ENCODE results near the gene DPYSL5. TPM values are rescaled to one million over a fixed set of nuclear protein-coding genes. Genes with fewer than 3 reads are reported as not detected.
A peak's percentile ranks its signal among the peaks of the same experiment; 100 is the strongest.

Gene DPYSL5
- polyA plus RNA-seq, 3 donors: not detected

GRCh38 chr2:26874514-26874913 lies 26.6 kb downstream of the DPYSL5 start:
- WGBS (ENCODE audit: insufficient coverage): no CpG with 5 or more reads among the region's 2 CpGs

GRCh38 chr2:26875065-26875634 lies 27.2 kb downstream of the DPYSL5 start:
- no peaks in the 10 kb centered on the region for H3K4me1 ChIP-seq (ENCODE audit: control insufficient read depth in 1 of 2, insufficient read depth in 2 of 2, low read length in 2 of 2)
- H3K36me3 ChIP-seq (replicated peaks in 1 of 2; ENCODE audit: control insufficient read depth in 1 of 2, insufficient read depth in 2 of 2, low read length in 2 of 2): no peaks in the 10 kb centered on the region
- Mint-ChIP-seq H3K4me1 (peaks cover under 1% of the 10 kb centered on the region), H3K36me3 (no peaks in the 10 kb centered on the region), H3K27me3 (ENCODE audit: low read depth in 3 of 3) (peaks cover 6 to 10% (median 9%) of the 10 kb centered on the region in 3 donors), H3K27ac (peak overlapping the region in 1 of 7 donors; percentile 46), H3K4me3 (no peak overlapping the region), H3K9me3 (peaks cover 0 to 2% (median 0%) of the 10 kb centered on the region in 7 donors)
- H3K9me3 ChIP-seq (replicated peaks in 1 of 2; ENCODE audit: control insufficient read depth in 1 of 2, insufficient read depth in 1 of 2, low read length in 2 of 2): no peaks in the 10 kb centered on the region
- intact Hi-C loops (cut with micrococcal nuclease): no loop called here
- no peak for TF ChIP-seq CTCF (IDR thresholded peaks at IDR 0.05)
- 92% methylated on average over 3 of the region's 4 CpGs for WGBS (ENCODE audit: insufficient coverage)
- no peak overlapping the region for H3K27ac ChIP-seq (ENCODE audit: low read depth in 1 of 2, low read length in 2 of 2)
- H3K27me3 ChIP-seq (ENCODE audit: control insufficient read depth in 2 of 2, insufficient read depth in 2 of 2, low read length in 2 of 2): no peaks in the 10 kb centered on the region
- no peak overlapping the region for H3K4me3 ChIP-seq (replicated peaks in 1 of 3; ENCODE audit: low read depth in 2 of 3, low read length in 3 of 3)
- no peak overlapping the region for H3K9ac ChIP-seq (ENCODE audit: insufficient read depth, low read length, poor library complexity, severe bottlenecking)
- H3K4me2 ChIP-seq (replicated peaks; ENCODE audit: extremely low read depth, low read length, poor library complexity, severe bottlenecking): no peak overlapping the region
- H2AFZ ChIP-seq (ENCODE audit: insufficient read depth, low read depth, low read length, poor library complexity, severe bottlenecking): no peak overlapping the region
- no peak for DNase-seq
- H3K79me2 ChIP-seq (ENCODE audit: insufficient read depth, low read length): no peaks in the 10 kb centered on the region
- H4K20me1 ChIP-seq (ENCODE audit: insufficient read depth, low read length): no peaks in the 10 kb centered on the region

More at GRCh38 chr2:26874514-26874913, 26.6 kb downstream of the DPYSL5 start:
- Mint-ChIP-seq H3K27ac (no peak overlapping the region), H3K4me1 (no peaks in the 10 kb centered on the region), H3K36me3 (no peaks in the 10 kb centered on the region), H3K27me3 (ENCODE audit: low read depth in 3 of 3) (peaks cover 6 to 16% (median 9%) of the 10 kb centered on the region in 3 donors), H3K4me3 (no peak overlapping the region), H3K9me3 (peaks cover 0 to 2% (median 0%) of the 10 kb centered on the region in 7 donors)
- Histone ChIP-seq H3K4me1 (ENCODE audit: control insufficient read depth in 1 of 2, insufficient read depth in 2 of 2, low read length in 2 of 2) (no peaks in the 10 kb centered on the region), H3K9me3 (replicated peaks in 1 of 2; ENCODE audit: control insufficient read depth in 1 of 2, insufficient read depth in 1 of 2, low read length in 2 of 2) (no peaks in the 10 kb centered on the region), H3K79me2 (ENCODE audit: insufficient read depth, low read length) (no peaks in the 10 kb centered on the region), H3K27ac (ENCODE audit: low read depth in 1 of 2, low read length in 2 of 2) (no peak overlapping the region), H3K9ac (ENCODE audit: insufficient read depth, low read length, poor library complexity, severe bottlenecking) (no peak overlapping the region), H4K20me1 (ENCODE audit: insufficient read depth, low read length) (no peaks in the 10 kb centered on the region), H3K4me3 (replicated peaks in 1 of 3; ENCODE audit: low read depth in 2 of 3, low read length in 3 of 3) (no peak overlapping the region), H3K36me3 (replicated peaks in 1 of 2; ENCODE audit: control insufficient read depth in 1 of 2, insufficient read depth in 2 of 2, low read length in 2 of 2) (no peaks in the 10 kb centered on the region), H3K4me2 (replicated peaks; ENCODE audit: extremely low read depth, low read length, poor library complexity, severe bottlenecking) (no peak overlapping the region), H3K27me3 (ENCODE audit: control insufficient read depth in 2 of 2, insufficient read depth in 2 of 2, low read length in 2 of 2) (no peaks in the 10 kb centered on the region), H2AFZ (ENCODE audit: insufficient read depth, low read depth, low read length, poor library complexity, severe bottlenecking) (no peak overlapping the region)
- no peak for TF ChIP-seq CTCF (IDR thresholded peaks at IDR 0.05)
- DNase-seq: no peak
- intact Hi-C loops (cut with micrococcal nuclease): no loop called here

Measured in CD14-positive monocyte (primary cell).